Thymus (tissue), 11 donors: ENCODE results near the gene HIVEP2. TPM values are rescaled to one million over a fixed set of nuclear protein-coding genes. Genes with fewer than 3 reads are reported as not detected.

Experiments
- DNase-seq, 9 donors: peaks; one replicate each; pipeline ENCODE4 v3.0.0-alpha.2; 2013; ENCODE audit warnings: low spot score in 9 of 9, low read depth in 6 of 9, missing footprints in 1 of 9
- H3K27ac ChIP-seq, 2 donors: one replicate each; pipeline ENCODE4 v1.5.1; 2013; ENCODE audit warnings: control low read depth in 1 of 2, low read depth in 1 of 2, low read length in 1 of 2, mild to moderate bottlenecking in 1 of 2, moderate library complexity in 1 of 2
- H3K27me3 ChIP-seq, 2 donors: one replicate each; pipeline ENCODE4 v1.5.1; 2013; ENCODE audit warnings: low read length in 1 of 2; ENCODE audit not compliant: control insufficient read depth in 2 of 2, insufficient read depth in 1 of 2
- H3K36me3 ChIP-seq, 2 donors: one replicate each; pipeline ENCODE4 v1.5.1; 2013; ENCODE audit warnings: low read length in 1 of 2, mild to moderate bottlenecking in 1 of 2, moderate library complexity in 1 of 2; ENCODE audit not compliant: control insufficient read depth in 2 of 2, insufficient read depth in 2 of 2
- H3K4me1 ChIP-seq, 2 donors: one replicate each; pipeline ENCODE4 v1.5.1; 2013; ENCODE audit warnings: low read length in 2 of 2; ENCODE audit not compliant: control insufficient read depth in 2 of 2, insufficient read depth in 2 of 2
- H3K4me3 ChIP-seq, 2 donors: one replicate each; pipeline ENCODE4 v1.5.1; 2013; ENCODE audit warnings: low read length in 2 of 2, control low read depth in 1 of 2, mild to moderate bottlenecking in 1 of 2
- H3K9me3 ChIP-seq, 2 donors: one replicate each; pipeline ENCODE4 v1.5.1; 2013; ENCODE audit warnings: low read length in 1 of 2, mild to moderate bottlenecking in 1 of 2; ENCODE audit not compliant: control insufficient read depth in 2 of 2, insufficient read depth in 1 of 2
- WGBS: extraction: QIAGEN DNeasy Blood & Tissue Kit; methylation state at CpG from one replicate; pipeline ENCODE4 v1.1.7; 2013; 5-methylcytosine and 5-hydroxymethylcytosine counted together
- polyA plus RNA-seq: library from polyadenylated mRNA; stranded (reverse); fragments of 200-250 nt; gene quantifications from one replicate; pipeline ENCODE4 v1.2.3, GENCODE V29; 2013
- total RNA-seq: library from RNA; stranded (reverse); fragments of 120-200 nt; gene quantifications from one replicate; pipeline ENCODE4 v1.2.4, GENCODE V29; 2013
- donor health status: healthy.

The HIVEP2 gene
- total and polyA plus RNA-seq, 2 donors, result 11.6 to 16.4 TPM

- no peak for DNase-seq
- H3K36me3 ChIP-seq, result peaks cover 0 to 3% of the 10 kb centered on the region in 2 donors
- 90% methylated on average over 6 of the region's 6 CpGs for WGBS
Observed at GRCh38 chr6:142810952-142811514, 133.9 kb downstream of the HIVEP2 start.

GRCh38 chr6:142809947-142810346 is 135.0 kb downstream of the HIVEP2 start:
- Histone ChIP-seq H3K36me3 (peaks cover 0 to 7% of the 10 kb centered on the region in 2 donors), H3K27ac (no peak overlapping the region), H3K27me3 (no peaks in the 10 kb centered on the region), H3K4me3 (no peak overlapping the region), H3K4me1 (peaks cover 4 to 7% of the 10 kb centered on the region in 2 donors), H3K9me3 (no peaks in the 10 kb centered on the region)
- DNase-seq, result no peak
- WGBS, result 97% methylated on average over 2 of the region's 2 CpGs

More at GRCh38 chr6:142810952-142811514, 133.9 kb downstream of the HIVEP2 start:
- H3K4me3 ChIP-seq, result no peak overlapping the region
- H3K27ac ChIP-seq, result no peak overlapping the region
- peaks cover 4 to 8% of the 10 kb centered on the region in 2 donors for H3K4me1 ChIP-seq
- no peaks in the 10 kb centered on the region for H3K9me3 ChIP-seq
- no peaks in the 10 kb centered on the region for H3K27me3 ChIP-seq

- no peak overlapping the region for H3K4me3 ChIP-seq
- H3K27ac ChIP-seq, result no peak overlapping the region
- WGBS, result 97% methylated on average over 5 of the region's 5 CpGs
- no peak for DNase-seq
- no peaks in the 10 kb centered on the region for H3K27me3 ChIP-seq
- peaks cover 4 to 6% of the 10 kb centered on the region in 2 donors for H3K4me1 ChIP-seq
- H3K9me3 ChIP-seq, result no peaks in the 10 kb centered on the region
- H3K36me3 ChIP-seq, result peaks cover 0 to 7% of the 10 kb centered on the region in 2 donors
Observed at GRCh38 chr6:142808405-142809061, 136.4 kb downstream of the HIVEP2 start.

- WGBS, result 94% methylated on average over 1 of the region's 1 CpG
- peaks cover 0 to 7% of the 10 kb centered on the region in 2 donors for H3K36me3 ChIP-seq
- no peaks in the 10 kb centered on the region for H3K9me3 ChIP-seq
- no peak for DNase-seq
- peak overlapping the region in 1 of 2 donors; percentile 10 for H3K27ac ChIP-seq
- H3K4me3 ChIP-seq, result no peak overlapping the region
- no peaks in the 10 kb centered on the region for H3K27me3 ChIP-seq
- no peaks in the 10 kb centered on the region for H3K4me1 ChIP-seq
Observed at GRCh38 chr6:142805042-142805441, 139.9 kb downstream of the HIVEP2 start.

- H3K9me3 ChIP-seq, result no peaks in the 10 kb centered on the region
Observed at GRCh38 chr6:142804490-142804889, 140.5 kb downstream of the HIVEP2 start.

GRCh38 chr6:142803495-142804058 is 141.4 kb downstream of the HIVEP2 start:
- no peak overlapping the region for H3K27ac ChIP-seq
- no peaks in the 10 kb centered on the region for H3K9me3 ChIP-seq
- H3K4me1 ChIP-seq, result no peaks in the 10 kb centered on the region
- H3K4me3 ChIP-seq, result no peak overlapping the region
- H3K36me3 ChIP-seq, result peaks cover 0 to 9% of the 10 kb centered on the region in 2 donors
- H3K27me3 ChIP-seq, result no peaks in the 10 kb centered on the region
- WGBS, result 96% methylated on average over 2 of the region's 2 CpGs
- DNase-seq, result no peak

More at GRCh38 chr6:142804490-142804889, 140.5 kb downstream of the HIVEP2 start:
- DNase-seq, result no peak
- Histone ChIP-seq H3K27me3 (no peaks in the 10 kb centered on the region), H3K4me3 (no peak overlapping the region), H3K4me1 (no peaks in the 10 kb centered on the region), H3K36me3 (peaks cover 0 to 9% of the 10 kb centered on the region in 2 donors), H3K27ac (no peak overlapping the region)

GRCh38 chr6:142803032-142803431 is 141.9 kb downstream of the HIVEP2 start:
- H3K27ac ChIP-seq, result no peak overlapping the region
- H3K4me1 ChIP-seq, result peaks cover 0 to 4% of the 10 kb centered on the region in 2 donors
- peaks cover 0 to 9% of the 10 kb centered on the region in 2 donors for H3K36me3 ChIP-seq
- DNase-seq, result no peak
- H3K27me3 ChIP-seq, result no peaks in the 10 kb centered on the region
- H3K9me3 ChIP-seq, result no peaks in the 10 kb centered on the region
- H3K4me3 ChIP-seq, result no peak overlapping the region

- Histone ChIP-seq H3K4me1 (peaks cover 0 to 5% of the 10 kb centered on the region in 2 donors), H3K27me3 (no peaks in the 10 kb centered on the region), H3K36me3 (peaks cover 0 to 7% of the 10 kb centered on the region in 2 donors), H3K4me3 (no peak overlapping the region), H3K27ac (no peak overlapping the region), H3K9me3 (no peaks in the 10 kb centered on the region)
- 92% methylated on average over 1 of the region's 1 CpG for WGBS
- no peak for DNase-seq
Observed at GRCh38 chr6:142802124-142802523, 142.9 kb downstream of the HIVEP2 start.

- H3K4me3 ChIP-seq, result no peak overlapping the region
- DNase-seq, result no peak
- H3K36me3 ChIP-seq, result peaks cover 0 to 5% of the 10 kb centered on the region in 2 donors
- no peaks in the 10 kb centered on the region for H3K9me3 ChIP-seq
- peaks cover 0 to 5% of the 10 kb centered on the region in 2 donors for H3K4me1 ChIP-seq
- H3K27ac ChIP-seq, result no peak overlapping the region
- no peaks in the 10 kb centered on the region for H3K27me3 ChIP-seq
Observed at GRCh38 chr6:142800240-142800639, 144.7 kb downstream of the HIVEP2 start.
